Esophagus muscularis mucosa (tissue), 4 donors: Measurements from ENCODE around the gene CYB5R3. TPM values are rescaled to one million over a fixed set of nuclear protein-coding genes. Genes with fewer than 3 reads are reported as not detected.

Experiments
- DNase-seq: peaks from one replicate; pipeline ENCODE4 v3.0.0-alpha.2; 2017; ENCODE audit errors: extremely low spot score
- H3K27ac ChIP-seq, 4 donors: fragments of 200-600 bp; sonication (generic); replicated peaks in 1 of 4; 1 replicate in 3 of 4; 2 replicates in 1 of 4; pipeline ENCODE4 v1.5.1; 2016 to 2019; ENCODE audit warnings: mild to moderate bottlenecking in 1 of 4
- H3K27me3 ChIP-seq, 4 donors: fragments of 200-600 bp; sonication (generic); one replicate each; pipeline versions ENCODE4 v1.5.1 to v1.6.0; 2016 to 2019
- H3K36me3 ChIP-seq, 4 donors: fragments of 200-600 bp; sonication (generic); one replicate each; pipeline ENCODE4 v1.5.1; 2016 to 2019
- H3K4me1 ChIP-seq, 4 donors: fragments of 200-600 bp; sonication (generic); one replicate each; pipeline ENCODE4 v1.5.1; 2016 to 2019
- H3K4me3 ChIP-seq, 4 donors: fragments of 200-600 bp; sonication (generic); 1 replicate in 2 of 4; 2 replicates in 2 of 4; pipeline ENCODE4 v1.5.1; 2016 to 2019; ENCODE audit warnings: mild to moderate bottlenecking in 4 of 4, moderate library complexity in 1 of 4
- H3K9me3 ChIP-seq, 4 donors: fragments of 200-600 bp; sonication (generic); 1 replicate in 3 of 4; 2 replicates in 1 of 4; pipeline ENCODE4 v1.5.1; 2016 to 2019
- EP300 ChIP-seq: sonication (generic); formaldehyde crosslinking; IDR thresholded peaks from one replicate; pipeline ENCODE4 v1.6.1; 2017; ENCODE audit warnings: antibody characterized with exemption
- POLR2A ChIP-seq: fragments of 450-650 bp; IDR thresholded peaks from one replicate; pipeline ENCODE4 v1.6.1; 2017; ENCODE audit warnings: antibody characterized with exemption, moderate library complexity, mild to moderate bottlenecking, low read depth
- POLR2AphosphoS5 ChIP-seq, 2 donors: sonication (generic); formaldehyde crosslinking; IDR thresholded peaks; one replicate each; pipeline ENCODE4 v1.6.1; 2017; ENCODE audit warnings: antibody characterized with exemption in 2 of 2
- WGBS: methylation state at CpG from one replicate; pipeline ENCODE4 v1.1.5; 2018; 5-methylcytosine and 5-hydroxymethylcytosine counted together
- intact Hi-C: fragments of 100-400 bp; cut with DNase I; formaldehyde crosslinking; loops from one replicate; pipeline ENCODE4 v1.15.1; 2023
- total RNA-seq, 4 donors: library from RNA; depleted of rRNA; stranded (reverse); fragments of >200 nt; gene quantifications; one replicate each; pipeline versions ENCODE4 v1.1.0 to v1.2.1, GENCODE V29; 2016
- TF ChIP-seq, protein P1 (sequence below), 3 experiments: fragments of 200-600 bp in 2 of 3; fragments of 450-650 bp in 1 of 3; sonication (generic) in 2 of 3; IDR thresholded peaks; one replicate each; pipeline ENCODE4 v1.5.1; 2017 to 2019; ENCODE audit warnings: antibody characterized with exemption in 3 of 3, mild to moderate bottlenecking in 2 of 3, moderate library complexity in 1 of 3

Gene CYB5R3
- total RNA-seq, 4 donors from 2014 or later: 154 to 287 (median 221) TPM

GRCh38 chr22:42693763-42694683, 44.8 kb upstream of the CYB5R3 start:
- Histone ChIP-seq H3K27me3 (no peaks in the 10 kb centered on the region), H3K36me3 (peaks cover 20 to 56% (median 44%) of the 10 kb centered on the region in 4 donors), H3K9me3 (no peaks in the 10 kb centered on the region), H3K27ac (peak overlapping the region; percentile 86 to 96 (median 94)), H3K4me3 (no peak overlapping the region), H3K4me1 (peaks cover 70 to 96% (median 86%) of the 10 kb centered on the region in 4 donors)
- TF ChIP-seq, protein P1, sequence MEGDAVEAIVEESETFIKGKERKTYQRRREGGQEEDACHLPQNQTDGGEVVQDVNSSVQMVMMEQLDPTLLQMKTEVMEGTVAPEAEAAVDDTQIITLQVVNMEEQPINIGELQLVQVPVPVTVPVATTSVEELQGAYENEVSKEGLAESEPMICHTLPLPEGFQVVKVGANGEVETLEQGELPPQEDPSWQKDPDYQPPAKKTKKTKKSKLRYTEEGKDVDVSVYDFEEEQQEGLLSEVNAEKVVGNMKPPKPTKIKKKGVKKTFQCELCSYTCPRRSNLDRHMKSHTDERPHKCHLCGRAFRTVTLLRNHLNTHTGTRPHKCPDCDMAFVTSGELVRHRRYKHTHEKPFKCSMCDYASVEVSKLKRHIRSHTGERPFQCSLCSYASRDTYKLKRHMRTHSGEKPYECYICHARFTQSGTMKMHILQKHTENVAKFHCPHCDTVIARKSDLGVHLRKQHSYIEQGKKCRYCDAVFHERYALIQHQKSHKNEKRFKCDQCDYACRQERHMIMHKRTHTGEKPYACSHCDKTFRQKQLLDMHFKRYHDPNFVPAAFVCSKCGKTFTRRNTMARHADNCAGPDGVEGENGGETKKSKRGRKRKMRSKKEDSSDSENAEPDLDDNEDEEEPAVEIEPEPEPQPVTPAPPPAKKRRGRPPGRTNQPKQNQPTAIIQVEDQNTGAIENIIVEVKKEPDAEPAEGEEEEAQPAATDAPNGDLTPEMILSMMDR (IDR thresholded peaks at IDR 0.05): no peak
- TF ChIP-seq POLR2A (no peak), POLR2AphosphoS5 (IDR thresholded peaks at IDR 0.05) (no peak), EP300 (no peak)
- no peak for DNase-seq
- intact Hi-C loops: no loop called here
- WGBS: 93% methylated on average over 15 of the region's 25 CpGs

GRCh38 chr22:42693055-42693762, 44.0 kb upstream of the CYB5R3 start:
- no peak for TF ChIP-seq EP300
- TF ChIP-seq POLR2AphosphoS5 (IDR thresholded peaks at IDR 0.05): no peak
- TF ChIP-seq POLR2A: no peak
- TF ChIP-seq, protein P1 (IDR thresholded peaks at IDR 0.05): no peak
- Histone ChIP-seq H3K36me3 (peaks cover 20 to 56% (median 44%) of the 10 kb centered on the region in 4 donors), H3K9me3 (no peaks in the 10 kb centered on the region), H3K4me3 (no peak overlapping the region), H3K4me1 (peaks cover 67 to 96% (median 86%) of the 10 kb centered on the region in 4 donors), H3K27me3 (no peaks in the 10 kb centered on the region), H3K27ac (peak overlapping the region; percentile 91 to 96 (median 94))
- no peak for DNase-seq
- WGBS: 94% methylated on average over 38 of the region's 51 CpGs
- intact Hi-C loops: no loop called here

DNA sequence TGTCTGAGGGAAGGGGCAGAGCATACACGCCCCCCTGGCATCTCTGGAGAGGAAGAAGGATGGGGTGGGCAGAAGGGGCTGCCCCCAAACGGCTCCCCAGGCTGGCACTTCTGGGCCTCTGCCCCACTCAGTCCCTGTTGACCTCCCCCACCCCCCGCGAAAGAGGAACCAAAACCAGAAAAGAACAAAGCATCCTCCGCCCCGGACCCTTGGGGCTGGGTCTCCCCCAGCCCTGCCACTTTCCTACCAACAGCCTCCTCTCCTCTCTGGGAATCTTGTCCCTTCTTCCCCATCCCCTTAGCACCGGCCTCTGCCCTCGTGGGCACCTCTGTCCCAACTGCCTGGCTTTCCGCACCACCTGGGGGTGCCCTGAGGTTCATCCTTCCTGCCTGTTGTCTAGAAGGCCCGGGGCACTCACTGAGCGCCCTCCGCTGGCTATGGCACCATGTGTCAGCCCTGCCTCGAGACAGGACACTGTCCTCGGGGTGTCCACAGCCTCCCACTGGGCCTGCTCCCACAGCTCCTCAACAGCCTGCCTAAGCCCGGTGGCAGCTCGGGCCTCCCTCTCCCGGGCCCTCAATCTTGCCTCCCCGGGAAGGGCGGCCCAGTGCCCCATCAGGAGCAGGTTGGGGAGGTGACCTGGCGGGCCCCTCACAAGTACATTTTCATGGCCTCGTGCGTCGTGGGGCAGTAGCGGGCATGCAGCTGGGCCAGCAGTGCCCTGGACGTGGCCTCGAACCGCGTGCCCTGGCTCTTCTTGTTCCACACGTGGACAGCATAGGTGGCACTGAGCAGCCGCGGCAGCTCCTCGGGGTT, 43.3 kb upstream of the CYB5R3 start:
- intact Hi-C loops: no loop called here
- Histone ChIP-seq H3K27me3 (no peaks in the 10 kb centered on the region), H3K9me3 (no peaks in the 10 kb centered on the region), H3K4me1 (peaks cover 69 to 96% (median 86%) of the 10 kb centered on the region in 4 donors), H3K27ac (peak overlapping the region; percentile 91 to 95 (median 94)), H3K36me3 (peaks cover 20 to 56% (median 44%) of the 10 kb centered on the region in 4 donors), H3K4me3 (no peak overlapping the region)
- 85% methylated on average over 19 of the region's 32 CpGs for WGBS
- DNase-seq: no peak
- no peak for TF ChIP-seq POLR2AphosphoS5 (IDR thresholded peaks at IDR 0.05)
- no peak for TF ChIP-seq EP300
- TF ChIP-seq, protein P1 (IDR thresholded peaks at IDR 0.05): no peak
- no peak for TF ChIP-seq POLR2A

GRCh38 chr22:42691440-42691839, 42.2 kb upstream of the CYB5R3 start:
- intact Hi-C loops: no loop called here
- peaks cover 69 to 96% (median 86%) of the 10 kb centered on the region in 4 donors for H3K4me1 ChIP-seq

More at GRCh38 chr22:42691440-42691839, 42.2 kb upstream of the CYB5R3 start:
- no peak for TF ChIP-seq POLR2A
- TF ChIP-seq, protein P1 (IDR thresholded peaks at IDR 0.05): no peak
- peak in 1 of 2 donors; percentile 30 for TF ChIP-seq POLR2AphosphoS5 (IDR thresholded peaks at IDR 0.05)
- no peak for TF ChIP-seq EP300
- 73% methylated on average over 6 of the region's 10 CpGs for WGBS
- H3K27me3 ChIP-seq: no peaks in the 10 kb centered on the region
- no peak overlapping the region for H3K4me3 ChIP-seq
- no peaks in the 10 kb centered on the region for H3K9me3 ChIP-seq
- DNase-seq: no peak
- H3K36me3 ChIP-seq: peaks cover 20 to 56% (median 44%) of the 10 kb centered on the region in 4 donors
- H3K27ac ChIP-seq: peak overlapping the region; percentile 91 to 95 (median 94)
